ENCODE results near the gene FBXO15.

DNA sequence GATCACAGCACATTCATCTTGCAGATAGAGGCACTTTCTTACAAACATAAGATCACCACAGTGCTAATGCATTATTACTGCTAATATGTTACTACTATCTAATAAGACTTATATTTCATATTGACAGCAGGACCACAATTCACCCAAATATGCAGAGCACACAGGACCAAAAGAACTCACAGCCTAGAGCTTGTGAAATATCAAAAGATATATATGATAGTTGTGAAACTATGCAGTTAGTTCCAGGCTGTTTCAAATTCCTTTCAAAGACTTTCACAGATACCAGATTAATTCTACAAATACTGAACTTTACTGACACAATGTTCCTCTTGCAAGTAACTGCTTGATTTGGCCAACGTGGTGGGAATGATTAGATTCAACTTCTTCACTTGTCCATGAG, 23.0 kb downstream of the FBXO15 start:
- TF ChIP-seq, protein P1, sequence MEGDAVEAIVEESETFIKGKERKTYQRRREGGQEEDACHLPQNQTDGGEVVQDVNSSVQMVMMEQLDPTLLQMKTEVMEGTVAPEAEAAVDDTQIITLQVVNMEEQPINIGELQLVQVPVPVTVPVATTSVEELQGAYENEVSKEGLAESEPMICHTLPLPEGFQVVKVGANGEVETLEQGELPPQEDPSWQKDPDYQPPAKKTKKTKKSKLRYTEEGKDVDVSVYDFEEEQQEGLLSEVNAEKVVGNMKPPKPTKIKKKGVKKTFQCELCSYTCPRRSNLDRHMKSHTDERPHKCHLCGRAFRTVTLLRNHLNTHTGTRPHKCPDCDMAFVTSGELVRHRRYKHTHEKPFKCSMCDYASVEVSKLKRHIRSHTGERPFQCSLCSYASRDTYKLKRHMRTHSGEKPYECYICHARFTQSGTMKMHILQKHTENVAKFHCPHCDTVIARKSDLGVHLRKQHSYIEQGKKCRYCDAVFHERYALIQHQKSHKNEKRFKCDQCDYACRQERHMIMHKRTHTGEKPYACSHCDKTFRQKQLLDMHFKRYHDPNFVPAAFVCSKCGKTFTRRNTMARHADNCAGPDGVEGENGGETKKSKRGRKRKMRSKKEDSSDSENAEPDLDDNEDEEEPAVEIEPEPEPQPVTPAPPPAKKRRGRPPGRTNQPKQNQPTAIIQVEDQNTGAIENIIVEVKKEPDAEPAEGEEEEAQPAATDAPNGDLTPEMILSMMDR (IDR thresholded peaks at IDR 0.05; ENCODE audit: insufficient read depth, low read depth, low read length) = no peak
- no peak for TF ChIP-seq EZH2 (IDR thresholded peaks at IDR 0.05; ENCODE audit: insufficient read depth, low read length)

Data from astrocyte (in vitro differentiated cells and primary cell).